GM18519 (cell line): ENCODE measurements around the gene EIF3I.

ENCODE experiments used
- ATAC-seq: cut with Tn5 transposase; IDR thresholded peaks from one replicate; pipeline ENCODE4 v1.9.1; 2021; ENCODE audit warnings: mild to moderate bottlenecking, moderate library complexity; ENCODE audit not compliant: unreplicated experiment, low FRiP score

Gene EIF3I

DNA sequence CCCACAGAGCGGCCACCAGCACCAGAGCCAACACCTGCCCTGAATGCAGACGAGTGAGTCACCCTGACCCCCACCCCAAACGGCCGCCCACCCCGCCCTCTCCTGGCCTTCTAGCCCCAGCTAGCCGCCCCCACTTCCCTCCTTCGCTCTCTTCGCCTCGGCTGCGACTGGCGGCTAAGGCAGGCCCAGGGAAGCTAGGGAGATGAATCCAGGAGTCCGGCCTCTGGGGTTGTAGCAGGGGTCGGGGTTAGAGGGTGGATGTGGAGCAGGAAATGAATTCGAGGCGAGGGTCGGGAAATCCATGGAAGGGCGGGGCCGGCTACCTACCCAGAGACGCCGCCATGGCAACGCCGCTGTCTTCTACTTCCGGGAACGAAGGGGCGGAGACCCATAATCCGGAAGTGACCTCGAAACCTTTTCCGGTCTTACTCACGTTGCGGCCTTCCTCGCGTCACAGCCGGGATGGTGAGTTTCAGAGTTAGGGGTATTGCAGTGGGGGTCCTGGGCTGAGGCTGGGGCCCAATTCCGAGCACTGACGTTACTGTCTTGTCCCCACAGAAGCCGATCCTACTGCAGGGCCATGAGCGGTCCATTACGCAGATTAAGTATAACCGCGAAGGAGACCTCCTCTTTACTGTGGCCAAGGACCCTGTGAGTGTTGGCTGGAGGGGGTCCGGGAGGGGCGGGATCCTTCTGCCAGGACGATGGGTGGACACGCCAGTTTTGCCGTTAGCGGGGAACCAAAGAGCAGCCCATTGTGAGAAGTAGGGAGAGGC lies at the start of gene EIF3I, which contains the start of gene TMEM234:
Gene EIF3I, plus strand, starts transcription at position 428 of the 776 bp plus-strand sequence. Its CDS starts 35 bp downstream, at position 463.
Gene TMEM234, minus strand, starts transcription at position 374 of the 776 bp plus-strand sequence. Its CDS starts 31 bp downstream, at position 343.
- peak; percentile 77 for ATAC-seq

GRCh38 chr1:32172621-32173245 lies 49.5 kb upstream of the EIF3I start:
- no peak for ATAC-seq

DNA sequence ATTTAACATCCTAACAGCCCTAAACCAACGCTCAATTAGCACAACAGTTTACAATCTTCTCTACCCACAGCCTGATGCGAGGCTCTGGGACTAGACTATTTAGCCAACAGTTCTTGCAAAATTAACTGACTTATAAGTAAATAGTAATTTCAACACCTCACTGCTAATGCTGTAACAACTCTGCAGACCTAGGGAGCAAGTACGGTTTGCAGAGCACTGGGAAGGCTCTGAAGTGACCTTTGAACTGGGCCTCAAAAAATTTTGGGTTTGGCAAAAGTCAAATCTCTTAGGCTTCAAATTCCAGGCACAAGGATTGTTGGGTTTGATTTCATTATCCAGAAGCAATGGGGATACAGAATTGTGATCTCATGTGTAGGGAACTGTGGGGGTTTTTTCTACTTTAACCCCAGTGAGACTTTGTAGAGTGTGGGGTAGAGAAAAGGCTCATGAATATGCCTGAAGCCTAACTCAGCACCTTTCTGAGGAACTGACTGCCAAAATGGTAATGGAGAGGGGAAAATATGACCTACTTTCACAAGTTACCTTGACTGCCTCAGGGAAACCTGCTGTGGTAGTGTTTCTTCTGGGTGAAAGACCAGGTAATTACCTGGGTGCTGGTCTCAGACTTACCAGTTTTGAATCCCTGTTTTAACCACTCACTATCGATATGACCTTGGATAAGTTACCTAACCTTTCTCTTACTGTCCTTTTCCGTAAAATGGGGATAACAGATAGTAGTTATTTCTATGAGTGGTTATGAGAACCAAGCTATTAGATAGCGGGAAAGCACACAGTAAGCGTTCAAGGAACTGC lies 43.6 kb upstream of the EIF3I start:
- no peak for ATAC-seq

GRCh38 chr1:32179193-32179442 lies 43.1 kb upstream of the EIF3I start:
- ATAC-seq: no peak

- no peak for ATAC-seq
These were observed 42.6 kb upstream of the EIF3I start, which contains the start of gene TXLNA for GRCh38 chr1:32179443-32180185. Gene TXLNA, plus strand, starts transcription at chr1:32179675. Its CDS starts 671 bp downstream, at chr1:32180346.

- no peak for ATAC-seq
These were observed 41.8 kb upstream of the EIF3I start for GRCh38 chr1:32180186-32181060.

GRCh38 chr1:32181065-32181464 lies 41.1 kb upstream of the EIF3I start:
- ATAC-seq: no peak

GRCh38 chr1:32181563-32181962 lies 40.6 kb upstream of the EIF3I start:
- no peak for ATAC-seq

DNA sequence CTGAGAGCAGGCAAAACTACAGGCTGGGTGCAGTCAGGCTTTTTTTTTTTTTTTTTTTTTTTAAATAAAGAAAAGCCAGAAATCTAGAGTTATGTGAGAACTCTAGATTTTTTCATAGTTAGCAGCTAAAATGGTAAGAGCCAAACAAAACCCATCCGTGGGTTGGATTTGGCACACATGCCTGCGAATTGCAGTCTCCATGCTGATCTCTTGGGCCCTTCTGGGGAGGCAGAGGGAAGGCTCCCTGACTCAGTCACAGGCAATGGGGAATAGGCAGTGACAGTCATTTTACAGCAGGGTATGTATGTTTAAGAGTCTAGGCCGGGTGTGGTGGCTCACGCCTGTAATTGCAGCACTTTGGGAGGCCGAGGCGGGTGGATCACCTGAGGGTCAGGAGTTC lies 40.1 kb upstream of the EIF3I start:
- ATAC-seq: no peak

DNA sequence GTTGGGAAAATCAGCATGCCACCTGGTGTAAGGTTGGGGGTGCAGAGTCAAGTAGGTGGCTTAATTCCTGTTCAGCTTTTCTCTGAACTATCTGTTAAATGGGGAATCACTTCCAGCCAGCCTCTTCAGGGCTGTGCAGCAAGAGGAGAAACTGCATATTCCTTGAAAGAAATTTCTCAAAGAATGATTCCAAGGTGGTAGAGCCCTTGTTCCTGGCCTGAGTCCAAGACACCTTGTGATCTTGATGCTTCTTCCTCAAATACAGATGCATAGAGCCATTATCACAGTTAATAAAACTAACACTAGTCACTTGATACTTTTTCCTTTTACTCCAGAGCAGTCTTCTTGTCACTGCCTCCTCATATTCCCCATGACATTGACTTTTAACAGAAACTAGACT lies 37.6 kb upstream of the EIF3I start:
- no peak for ATAC-seq

DNA sequence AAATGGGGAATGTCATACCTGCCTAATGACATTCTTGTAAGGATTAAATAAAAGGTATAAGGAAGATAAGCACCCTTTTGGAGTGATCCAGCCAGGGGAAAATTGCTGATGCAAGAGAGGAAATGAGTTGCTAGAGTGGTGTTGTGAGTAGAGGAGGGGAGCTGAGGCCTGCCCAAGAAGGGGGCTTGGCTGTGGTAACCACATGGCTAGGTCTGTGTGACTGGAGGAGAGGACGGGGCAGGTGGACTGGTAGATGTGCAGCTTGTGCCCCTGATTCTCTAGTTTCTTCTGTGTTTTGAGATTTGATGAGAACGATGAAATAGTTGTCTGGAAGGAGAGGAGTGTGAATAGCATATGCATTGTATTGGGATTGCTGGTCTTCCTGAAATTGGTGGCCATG lies 36.1 kb upstream of the EIF3I start:
- ATAC-seq: no peak

GRCh38 chr1:32186491-32186890 lies 35.7 kb upstream of the EIF3I start:
- no peak for ATAC-seq

- no peak for ATAC-seq
These were observed 34.4 kb upstream of the EIF3I start for GRCh38 chr1:32187850-32188249.

GRCh38 chr1:32192220-32192948 lies 29.8 kb upstream of the EIF3I start:
- ATAC-seq: no peak

- no peak for ATAC-seq
These were observed 27.2 kb upstream of the EIF3I start for GRCh38 chr1:32194984-32195383.

GRCh38 chr1:32195531-32195930 lies 26.7 kb upstream of the EIF3I start:
- ATAC-seq: no peak

GRCh38 chr1:32195972-32196823 lies 26.0 kb upstream of the EIF3I start:
- ATAC-seq: no peak

DNA sequence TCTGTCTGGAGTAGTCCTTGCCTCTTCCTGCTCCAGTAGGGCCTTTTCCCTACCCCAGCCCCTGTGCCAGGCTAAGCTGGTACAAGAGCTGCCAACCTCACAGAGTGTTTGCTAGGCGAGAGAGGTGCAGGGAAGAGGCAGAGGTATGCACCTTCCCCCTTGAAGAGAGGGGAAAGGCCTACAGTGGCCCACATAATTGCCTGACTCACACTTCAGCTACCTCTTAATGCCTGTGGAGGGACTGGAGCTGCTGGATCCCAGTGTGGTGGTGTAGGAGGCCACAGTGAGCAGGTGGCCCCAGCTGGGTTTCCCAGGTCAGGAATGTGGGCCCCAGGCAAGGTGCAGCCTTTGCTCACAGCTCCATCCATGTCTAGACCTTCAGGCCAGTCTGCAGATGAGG lies 25.1 kb upstream of the EIF3I start:
- no peak for ATAC-seq
